RWPE2 (cell line): Measurements from ENCODE around the gene KDM4C.
A peak's percentile ranks its signal among the peaks of the same experiment; 100 is the strongest.

ENCODE experiments used
- ATAC-seq: fragments of 200-7000 bp; cut with Tn5 transposase; 3 replicates; pipeline ENCODE4 v1.9.1; 2021; ENCODE audit warnings: low read depth
- DNase-seq: peaks from one replicate; pipeline ENCODE4 v3.0.0-alpha.2; 2020; ENCODE audit warnings: low spot score
- H3K27ac ChIP-seq: fragments of 450-650 bp; 2 replicates; pipeline ENCODE4 v1.5.1; 2017; ENCODE audit warnings: mild to moderate bottlenecking; ENCODE audit not compliant: poor library complexity, severe bottlenecking
- H3K27me3 ChIP-seq: fragments of 250-450 bp; sonication (Bioruptor Pico); 2 replicates; pipeline ENCODE4 v1.5.1; 2021; ENCODE audit warnings: mild to moderate bottlenecking, moderate library complexity; ENCODE audit not compliant: insufficient read depth, poor library complexity, severe bottlenecking
- H3K36me3 ChIP-seq: fragments of 250-450 bp; sonication (Bioruptor Pico); 2 replicates; pipeline ENCODE4 v1.5.1; 2020; ENCODE audit warnings: low read depth, mild to moderate bottlenecking, moderate library complexity
- H3K4me1 ChIP-seq: fragments of 250-450 bp; sonication (Bioruptor Pico); 2 replicates; pipeline ENCODE4 v1.5.1; 2021; ENCODE audit warnings: mild to moderate bottlenecking, moderate library complexity; ENCODE audit not compliant: insufficient read depth, poor library complexity, severe bottlenecking
- H3K4me3 ChIP-seq: fragments of 250-450 bp; sonication (Bioruptor Pico); 2 replicates; pipeline ENCODE4 v1.5.1; 2021; ENCODE audit warnings: mild to moderate bottlenecking, moderate library complexity; ENCODE audit not compliant: severe bottlenecking
- H3K9me3 ChIP-seq: fragments of 250-450 bp; sonication (Bioruptor Pico); 2 replicates; pipeline ENCODE4 v1.5.1; 2021; ENCODE audit warnings: mild to moderate bottlenecking, moderate library complexity; ENCODE audit not compliant: severe bottlenecking
- CTCF ChIP-seq: fragments of 450-650 bp; IDR thresholded peaks from one replicate; pipeline ENCODE4 v1.5.1; 2017; ENCODE audit warnings: mild to moderate bottlenecking, moderate library complexity; ENCODE audit not compliant: poor library complexity, severe bottlenecking

The KDM4C gene

GRCh38 chr9:6827439-6828145 is 69.8 kb downstream of the KDM4C start:
- ATAC-seq, result peak; percentile 52; the same call in 1 of the 3 replicates

GRCh38 chr9:6829027-6829426 is 71.3 kb downstream of the KDM4C start:
- H3K4me3 ChIP-seq, result no peak overlapping the region
- no peaks in the 10 kb centered on the region for H3K36me3 ChIP-seq
- H3K4me1 ChIP-seq, result no peaks in the 10 kb centered on the region
- peak; percentile 52; the same call in 2 of the 3 replicates for ATAC-seq
- H3K9me3 ChIP-seq, result no peaks in the 10 kb centered on the region
- no peak for TF ChIP-seq CTCF
- no peaks in the 10 kb centered on the region for H3K27me3 ChIP-seq
- no peak overlapping the region for H3K27ac ChIP-seq
- no peak for DNase-seq

More at GRCh38 chr9:6827439-6828145, 69.8 kb downstream of the KDM4C start:
- DNase-seq, result no peak
- Histone ChIP-seq H3K4me1 (no peaks in the 10 kb centered on the region), H3K36me3 (no peaks in the 10 kb centered on the region), H3K4me3 (no peak overlapping the region), H3K27me3 (no peaks in the 10 kb centered on the region), H3K27ac (no peak overlapping the region), H3K9me3 (no peaks in the 10 kb centered on the region)
- TF ChIP-seq CTCF, result peak; percentile 68

DNA sequence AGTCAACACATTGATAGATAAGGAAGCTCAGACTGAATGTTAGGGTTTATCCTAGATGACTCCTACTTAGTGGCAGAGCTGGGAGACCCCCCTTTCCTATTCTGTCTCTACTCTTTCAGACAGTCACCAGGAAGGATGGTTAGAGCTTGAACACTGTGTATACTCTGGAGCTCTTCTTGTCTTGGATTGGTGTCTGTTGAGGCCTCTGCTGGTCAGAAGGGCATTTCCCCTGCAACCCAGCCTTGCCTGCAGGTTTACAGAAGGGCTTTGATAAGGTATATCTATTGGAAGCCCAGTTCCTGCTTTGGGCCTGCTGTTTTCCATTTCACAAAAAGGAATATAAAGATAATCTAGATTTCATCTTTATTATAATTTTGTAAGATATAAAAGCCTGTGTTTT is 71.8 kb downstream of the KDM4C start:
- Histone ChIP-seq H3K27ac (no peak overlapping the region), H3K4me3 (no peak overlapping the region), H3K27me3 (no peaks in the 10 kb centered on the region), H3K9me3 (no peaks in the 10 kb centered on the region), H3K36me3 (no peaks in the 10 kb centered on the region), H3K4me1 (no peaks in the 10 kb centered on the region)
- ATAC-seq, result no peak
- no peak for TF ChIP-seq CTCF
- DNase-seq, result no peak

DNA sequence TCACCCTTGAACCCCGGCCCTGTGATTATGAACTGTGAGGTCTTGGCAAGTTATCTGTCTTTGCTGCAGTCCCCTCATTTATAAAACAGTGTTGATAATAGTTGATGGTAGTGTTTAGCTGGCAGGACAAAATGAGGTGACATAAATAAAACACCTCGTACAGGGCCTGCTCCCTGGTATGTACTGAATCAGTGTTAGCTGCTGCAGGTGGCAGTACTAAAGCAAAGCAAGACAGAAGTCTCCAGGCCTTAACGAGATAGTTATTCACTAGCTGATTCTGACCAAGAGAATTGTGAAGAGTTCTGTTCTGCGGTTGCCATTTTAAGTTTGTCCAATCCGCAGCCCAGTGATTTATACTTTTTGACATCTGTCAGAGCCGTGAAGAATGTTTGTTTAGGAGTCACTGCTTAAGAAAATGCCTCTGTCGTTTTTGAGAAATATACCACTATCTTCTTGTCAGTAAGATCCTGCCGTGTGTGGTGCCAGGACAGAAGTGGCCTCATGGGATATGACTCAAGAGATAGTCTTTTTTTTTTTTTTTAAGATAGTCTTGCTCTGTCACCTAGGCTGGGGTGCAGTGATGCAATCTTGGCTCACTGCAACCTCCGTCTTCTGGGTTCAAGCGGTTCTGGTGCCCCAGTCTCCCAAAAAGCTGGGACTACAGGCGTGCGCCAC is 75.9 kb downstream of the KDM4C start:
- ATAC-seq (no peak), DNase-seq (no peak)
- Histone ChIP-seq H3K27ac (no peak overlapping the region), H3K4me1 (no peaks in the 10 kb centered on the region), H3K27me3 (no peaks in the 10 kb centered on the region), H3K9me3 (no peaks in the 10 kb centered on the region), H3K4me3 (no peak overlapping the region), H3K36me3 (no peaks in the 10 kb centered on the region)
- no peak for TF ChIP-seq CTCF

DNA sequence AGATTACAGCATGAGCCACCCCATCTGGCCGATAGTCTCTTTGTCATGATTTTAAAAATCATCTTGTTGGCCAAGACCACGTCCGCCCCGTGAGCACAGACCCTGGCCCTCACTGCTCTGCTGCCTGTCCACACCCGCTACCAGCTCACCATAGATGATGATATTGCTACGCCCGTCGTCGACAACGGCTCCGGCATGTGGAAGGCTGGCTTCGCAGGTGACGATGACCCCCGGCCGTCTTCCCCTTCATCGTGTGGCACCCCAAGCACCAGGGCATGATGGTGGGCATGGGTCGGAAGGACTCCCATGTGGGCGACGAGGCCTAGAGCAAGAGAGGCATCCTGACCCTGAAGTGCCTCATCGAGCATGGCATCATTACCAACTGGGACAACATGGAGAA is 76.5 kb downstream of the KDM4C start:
- Histone ChIP-seq H3K27me3 (no peaks in the 10 kb centered on the region), H3K9me3 (no peaks in the 10 kb centered on the region), H3K4me3 (no peak overlapping the region), H3K36me3 (no peaks in the 10 kb centered on the region), H3K4me1 (no peaks in the 10 kb centered on the region), H3K27ac (no peak overlapping the region)
- TF ChIP-seq CTCF, result no peak
- DNase-seq (no peak), ATAC-seq (no peak)
